Psoas muscle (tissue), 8 donors: ENCODE results near the gene GPRIN2. TPM values are rescaled to one million over a fixed set of nuclear protein-coding genes. Genes with fewer than 3 reads are reported as not detected.

Source experiments
- ATAC-seq, 4 donors: fragments of 200-7000 bp; cut with Tn5 transposase; one replicate each; pipeline ENCODE4 v1.9.1; 2020; ENCODE audit warnings: moderate library complexity in 3 of 4, mild to moderate bottlenecking in 2 of 4
- DNase-seq, 2 donors: peaks; one replicate each; pipeline ENCODE4 v3.0.0-alpha.2; 2020
- H3K27ac ChIP-seq: fragments of 200-600 bp; one replicate; pipeline ENCODE4 v1.8.0; 2022
- H3K27me3 ChIP-seq, 3 donors: fragments of 200-600 bp in 1 of 3; one replicate each; pipeline versions ENCODE4 v1.6.1 to v1.8.0; 2013 to 2022; ENCODE audit warnings: low read length in 2 of 3, mild to moderate bottlenecking in 2 of 3, moderate library complexity in 1 of 3; ENCODE audit not compliant: insufficient read depth in 3 of 3
- H3K36me3 ChIP-seq, 2 donors: fragments of 200-600 bp in 1 of 2; one replicate each; pipeline versions ENCODE4 v1.6.1 to v1.8.0; 2013 to 2022; ENCODE audit warnings: low read depth in 1 of 2, mild to moderate bottlenecking in 1 of 2, moderate library complexity in 1 of 2; ENCODE audit not compliant: insufficient read depth in 1 of 2
- H3K4me1 ChIP-seq: fragments of 200-600 bp; one replicate; pipeline ENCODE4 v1.8.0; 2022
- H3K4me3 ChIP-seq: fragments of 200-600 bp; one replicate; pipeline ENCODE4 v1.8.0; 2022; ENCODE audit warnings: mild to moderate bottlenecking
- H3K9me3 ChIP-seq: fragments of 200-600 bp; one replicate; pipeline ENCODE4 v1.8.0; 2022
- CTCF ChIP-seq: fragments of 200-600 bp; IDR thresholded peaks from one replicate; pipeline ENCODE4 v1.8.0; 2022; ENCODE audit warnings: antibody characterized with exemption
- WGBS, 3 donors: extraction: QIAGEN DNeasy Blood & Tissue Kit; methylation state at CpG; one replicate each; pipeline versions ENCODE4 v1.1.6 to v1.1.7; 2013; 5-methylcytosine and 5-hydroxymethylcytosine counted together
- intact Hi-C, 2 donors: fragments of 100-400 bp; cut with DNase I; formaldehyde crosslinking; loops; one replicate each; pipeline versions ENCODE4 v1.11.0 to v1.14.2; 2022
- polyA plus RNA-seq, 3 donors: library from polyadenylated mRNA; stranded (reverse); fragments of 200-250 nt; gene quantifications; one replicate each; pipeline ENCODE4 v1.2.3, GENCODE V29; 2013
- total RNA-seq, 4 donors: library from RNA; stranded (reverse); fragmentation: NEBNext Ultra II Directional in 2 of 4; extraction: Animal tissue kit (Norgen Biotek cat#: 25700) in 2 of 4; gene quantifications; one replicate each; pipeline versions ENCODE4 v1.2.1 to v1.2.4, GENCODE V29; 2021 to 2023
- donor health status: healthy with polysubstance abuse.
- donor health status: DM: no; HTN: no; CAD: no; lungs with moderate emphysema.
- donor health status: Bipolar disorder and iron deficiency.
- donor health status: healthy.
- donor health status: DM: yes; HTN: yes; CAD: no.
- donor health status: DM: no; HTN: no; CAD: no.
- donor health status: DM: no; HTN: no; CAD: no.
- donor health status: DM: yes; HTN: yes; CAD: no.

Gene GPRIN2
- total and polyA plus RNA-seq, 7 donors: not detected

- WGBS, 3 donors: 89 to 93% (median 90%) methylated on average over 5 of the region's 5 CpGs
- Histone ChIP-seq H3K27ac (no peak overlapping the region), H3K9me3 (no peaks in the 10 kb centered on the region), H3K4me3 (no peak overlapping the region), H3K4me1 (no peaks in the 10 kb centered on the region), H3K27me3 (peaks cover 0 to 56% (median 14%) of the 10 kb centered on the region in 3 donors), H3K36me3 (no peaks in the 10 kb centered on the region)
- TF ChIP-seq CTCF: no peak
- ATAC-seq (no peak), DNase-seq (peak in 1 of 2 donors; percentile 36)
- intact Hi-C loops: loop anchor here in 1 of 2 donors (10.0 kb wide), 1 partner anchor 334 kb away; no protein-coding TSS in a partner anchor
Measured at GRCh38 chr10:46559231-46559671, 2.8 kb upstream of the GPRIN2 start.

- no peaks in the 10 kb centered on the region for H3K36me3 ChIP-seq
- TF ChIP-seq CTCF: no peak
- 83 to 85% (median 84%) methylated on average over 9 of the region's 9 CpGs for WGBS, 3 donors
- DNase-seq (peak in 1 of 2 donors; percentile 51), ATAC-seq (no peak)
- H3K9me3 ChIP-seq: no peaks in the 10 kb centered on the region
- H3K4me1 ChIP-seq: no peaks in the 10 kb centered on the region
- intact Hi-C loops: loop anchor here in 1 of 2 donors (10.0 kb wide), 1 partner anchor 334 kb away; no protein-coding TSS in a partner anchor
- no peak overlapping the region for H3K4me3 ChIP-seq
- no peak overlapping the region for H3K27ac ChIP-seq
- H3K27me3 ChIP-seq: peaks cover 0 to 61% (median 14%) of the 10 kb centered on the region in 3 donors
Measured at GRCh38 chr10:46558392-46559185, 2.1 kb upstream of the GPRIN2 start.

GRCh38 chr10:46558122-46558391 is 1.6 kb upstream of the GPRIN2 start:
- 30 to 38% (median 33%) methylated on average over 1 of the region's 1 CpG for WGBS, 3 donors
- peaks cover 0 to 67% (median 14%) of the 10 kb centered on the region in 3 donors for H3K27me3 ChIP-seq

GRCh38 chr10:46557319-46558121 is 1.1 kb upstream of the GPRIN2 start:
- no peak for TF ChIP-seq CTCF
- no peaks in the 10 kb centered on the region for H3K36me3 ChIP-seq
- peaks cover 0 to 68% (median 14%) of the 10 kb centered on the region in 3 donors for H3K27me3 ChIP-seq
- WGBS, 3 donors: 86 to 87% (median 86%) methylated on average over 33 of the region's 33 CpGs
- H3K9me3 ChIP-seq: no peaks in the 10 kb centered on the region
- H3K27ac ChIP-seq: no peak overlapping the region
- H3K4me3 ChIP-seq: no peak overlapping the region
- ATAC-seq (peak in 1 of 4 donors; percentile 19), DNase-seq (peak in 1 of 2 donors; percentile 55)
- intact Hi-C loops: loop anchor here in 1 of 2 donors (10.0 kb wide), 1 partner anchor 333 kb away; no protein-coding TSS in a partner anchor
- no peaks in the 10 kb centered on the region for H3K4me1 ChIP-seq

More at GRCh38 chr10:46558122-46558391, 1.6 kb upstream of the GPRIN2 start:
- ATAC-seq: no peak
- H3K4me3 ChIP-seq: no peak overlapping the region
- TF ChIP-seq CTCF: no peak
- H3K4me1 ChIP-seq: no peaks in the 10 kb centered on the region
- intact Hi-C loops: loop anchor here in 1 of 2 donors (10.0 kb wide), 1 partner anchor 333 kb away; no protein-coding TSS in a partner anchor
- H3K9me3 ChIP-seq: no peaks in the 10 kb centered on the region
- DNase-seq: no peak
- H3K36me3 ChIP-seq: no peaks in the 10 kb centered on the region
- H3K27ac ChIP-seq: no peak overlapping the region
